ENCODE results near the gene PRDM10.

- TF ChIP-seq POLR2A (IDR thresholded peaks at IDR 0.05; ENCODE audit: borderline replicate concordance, extremely low read depth, insufficient read depth, insufficient read length) (no peak), POLR2AphosphoS5 (IDR thresholded peaks at IDR 0.05; ENCODE audit: low read depth, low read length) (no peak), CTCF (IDR thresholded peaks at IDR 0.05 in 2 of 3, conservative IDR thresholded peaks at IDR 0.05 in 1 of 3; ENCODE audit: borderline replicate concordance in 1 of 3, insufficient read depth in 1 of 3, low read depth in 2 of 3, low read length in 2 of 3) (no peak), RAD21 (IDR thresholded peaks at IDR 0.05; ENCODE audit: low read depth) (no peak), SIN3A (IDR thresholded peaks at IDR 0.05; ENCODE audit: low read depth) (no peak), EZH2 (IDR thresholded peaks at IDR 0.05) (no peak), CBX3 (IDR thresholded peaks at IDR 0.05; ENCODE audit: low read depth) (no peak), ATF3 (IDR thresholded peaks at IDR 0.05) (no peak), MAX (IDR thresholded peaks at IDR 0.05) (no peak), EZH2phosphoT487 (IDR thresholded peaks at IDR 0.05; ENCODE audit: borderline replicate concordance) (no peak), EGR1 (IDR thresholded peaks at IDR 0.05; ENCODE audit: low read depth) (no peak), ZBTB33 (IDR thresholded peaks at IDR 0.05; ENCODE audit: extremely low read depth, insufficient replicate concordance, low read length) (no peak)
Observed at GRCh38 chr11:129948926-129949466, 53.6 kb downstream of the PRDM10 start.
